Caco-2 (cell line): ENCODE measurements around the gene STK32C. TPM values are rescaled to one million over a fixed set of nuclear protein-coding genes. Genes with fewer than 3 reads are reported as not detected.

ENCODE experiments used
- BruUV-seq: library from RNA; stranded (reverse); fragments of 400-500 nt; replicated peaks from 2 replicates; lab custom pipeline; 2021; lab: Mats Ljungman, UMichigan
- CTCF ChIA-PET: fragments of 300-600 bp; sonication (Branson Sonifier 250); formaldehyde crosslinking; loops from one replicate; lab custom pipeline; 2022; ENCODE audit warnings: antibody characterized with exemption; lab: Charles Lee
- POLR2A ChIA-PET: fragments of 300-600 bp; sonication (Branson Sonifier 250); formaldehyde crosslinking; loops from one replicate; lab custom pipeline; 2022; ENCODE audit warnings: antibody characterized with exemption; lab: Charles Lee
- DNase-seq, 2 experiments: peaks; one replicate each; pipeline versions ENCODE4 v3.0.0 to v3.0.0-alpha.2; 2020 to 2022
- H3K27me3 ChIP-seq: replicated peaks from 2 replicates; pipeline ENCODE4 v1.6.0; 2011; ENCODE audit warnings: low read length; ENCODE audit not compliant: control insufficient read depth, insufficient read depth
- H3K36me3 ChIP-seq: 2 replicates; pipeline ENCODE4 v1.5.1; 2011; ENCODE audit warnings: low read length; ENCODE audit not compliant: control insufficient read depth, insufficient read depth
- H3K4me1 ChIP-seq: fragments of 250-450 bp; sonication (Bioruptor Pico); 2 replicates; pipeline ENCODE4 v1.5.1; 2020; ENCODE audit warnings: mild to moderate bottlenecking
- H3K4me3 ChIP-seq: 2 replicates; pipeline ENCODE4 v1.5.1; 2011; ENCODE audit warnings: low read depth, mild to moderate bottlenecking, control low read depth, low read length
- H3K9me3 ChIP-seq: fragments of 250-450 bp; sonication (Bioruptor Pico); 2 replicates; pipeline ENCODE4 v1.5.1; 2020; ENCODE audit warnings: mild to moderate bottlenecking, moderate library complexity
- H3K27ac Mint-ChIP-seq: one replicate; pipeline ENCODE4 v1.8.0; 2022; ENCODE audit warnings: mixed read lengths; ENCODE audit not compliant: unreplicated experiment
- H3K27me3 Mint-ChIP-seq: one replicate; pipeline ENCODE4 v1.8.0; 2022; ENCODE audit warnings: mixed read lengths; ENCODE audit not compliant: insufficient read depth, unreplicated experiment
- H3K36me3 Mint-ChIP-seq: one replicate; pipeline ENCODE4 v1.8.0; 2022; ENCODE audit warnings: mild to moderate bottlenecking, mixed read lengths; ENCODE audit not compliant: insufficient read depth, unreplicated experiment
- H3K4me1 Mint-ChIP-seq: one replicate; pipeline ENCODE4 v1.8.0; 2022; ENCODE audit warnings: low read depth, mixed read lengths; ENCODE audit not compliant: unreplicated experiment
- H3K4me3 Mint-ChIP-seq: one replicate; pipeline ENCODE4 v1.8.0; 2022; ENCODE audit warnings: mild to moderate bottlenecking, moderate library complexity, mixed read lengths; ENCODE audit not compliant: unreplicated experiment
- H3K9me3 Mint-ChIP-seq: one replicate; pipeline ENCODE4 v1.8.0; 2022; ENCODE audit warnings: mixed read lengths; ENCODE audit not compliant: unreplicated experiment
- intact Hi-C: fragments of 100-400 bp; cut with micrococcal nuclease; formaldehyde crosslinking; loops from one replicate; pipeline ENCODE4 v1.10.0; 2022; ENCODE audit not compliant: unreplicated experiment
- total RNA-seq: library from RNA; stranded (reverse); gene quantifications from 2 replicates; pipeline ENCODE4 v1.2.3, GENCODE V29; 2022
- TF ChIP-seq, protein P1 (sequence below), 2 experiments: fragments of 200-600 bp in 1 of 2; IDR thresholded peaks; 1 replicate in 1 of 2; 2 replicates in 1 of 2; pipeline versions ENCODE4 v1.5.1 to v1.8.0; 2011 to 2022; ENCODE audit warnings: antibody characterized with exemption in 1 of 2, control low read depth in 1 of 2, inconsistent platforms in 1 of 2, low read depth in 1 of 2, low read length in 1 of 2, mild to moderate bottlenecking in 1 of 2, moderate library complexity in 1 of 2; ENCODE audit not compliant: insufficient read depth in 1 of 2, severe bottlenecking in 1 of 2, unreplicated experiment in 1 of 2

Gene STK32C
- total RNA-seq, 1 experiment from 2014 or later = 13.3 TPM

DNA sequence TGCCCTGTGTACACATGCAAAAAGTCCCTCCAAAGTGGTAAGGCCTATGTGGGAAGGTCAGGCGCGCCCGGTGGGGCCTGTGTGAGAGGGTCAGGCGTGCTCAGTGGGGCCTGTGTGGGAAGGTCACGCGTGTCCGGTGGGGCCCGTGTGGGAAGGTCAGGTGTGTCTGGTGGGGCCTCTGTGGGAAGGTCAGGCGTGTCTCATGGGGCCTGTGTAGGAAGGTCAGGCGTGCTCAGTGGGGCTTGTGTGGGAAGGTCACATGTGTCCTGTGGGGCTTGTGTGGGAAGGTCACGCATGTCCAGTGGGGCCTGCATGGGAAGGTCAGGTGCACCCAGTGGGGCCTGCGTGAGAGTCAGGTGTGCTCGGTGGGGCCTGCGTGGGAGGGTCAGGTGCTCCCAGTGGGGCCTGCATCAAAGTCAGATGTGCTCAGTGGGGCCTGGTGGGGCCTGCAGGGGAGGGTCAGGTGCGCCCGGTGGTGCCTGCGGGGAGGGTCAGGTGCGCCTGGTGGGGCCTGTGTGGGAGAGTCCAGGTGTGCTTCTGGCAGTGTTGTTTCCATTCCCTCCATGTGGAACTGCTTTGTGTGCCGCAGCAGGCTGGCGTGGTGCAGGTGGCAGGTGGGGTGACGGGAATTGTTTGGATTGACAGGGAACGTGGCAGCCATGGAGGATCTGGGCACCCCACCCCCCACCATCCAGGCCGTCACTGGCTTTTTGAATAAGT lies 39.6 kb upstream of the STK32C start:
- Mint-ChIP-seq H3K4me3 (no peak overlapping the region), H3K4me1 (peaks cover 7% of the 10 kb centered on the region), H3K27ac (no peak overlapping the region), H3K27me3 (no peaks in the 10 kb centered on the region), H3K36me3 (peaks cover 3% of the 10 kb centered on the region), H3K9me3 (no peaks in the 10 kb centered on the region)
- Histone ChIP-seq H3K4me1 (no peaks in the 10 kb centered on the region), H3K27me3 (no peaks in the 10 kb centered on the region), H3K36me3 (no peaks in the 10 kb centered on the region), H3K9me3 (no peaks in the 10 kb centered on the region), H3K4me3 (no peak overlapping the region)
- DNase-seq = no peak
- TF ChIP-seq, protein P1, sequence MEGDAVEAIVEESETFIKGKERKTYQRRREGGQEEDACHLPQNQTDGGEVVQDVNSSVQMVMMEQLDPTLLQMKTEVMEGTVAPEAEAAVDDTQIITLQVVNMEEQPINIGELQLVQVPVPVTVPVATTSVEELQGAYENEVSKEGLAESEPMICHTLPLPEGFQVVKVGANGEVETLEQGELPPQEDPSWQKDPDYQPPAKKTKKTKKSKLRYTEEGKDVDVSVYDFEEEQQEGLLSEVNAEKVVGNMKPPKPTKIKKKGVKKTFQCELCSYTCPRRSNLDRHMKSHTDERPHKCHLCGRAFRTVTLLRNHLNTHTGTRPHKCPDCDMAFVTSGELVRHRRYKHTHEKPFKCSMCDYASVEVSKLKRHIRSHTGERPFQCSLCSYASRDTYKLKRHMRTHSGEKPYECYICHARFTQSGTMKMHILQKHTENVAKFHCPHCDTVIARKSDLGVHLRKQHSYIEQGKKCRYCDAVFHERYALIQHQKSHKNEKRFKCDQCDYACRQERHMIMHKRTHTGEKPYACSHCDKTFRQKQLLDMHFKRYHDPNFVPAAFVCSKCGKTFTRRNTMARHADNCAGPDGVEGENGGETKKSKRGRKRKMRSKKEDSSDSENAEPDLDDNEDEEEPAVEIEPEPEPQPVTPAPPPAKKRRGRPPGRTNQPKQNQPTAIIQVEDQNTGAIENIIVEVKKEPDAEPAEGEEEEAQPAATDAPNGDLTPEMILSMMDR (IDR thresholded peaks at IDR 0.05; ENCODE audit: insufficient read depth in 1 of 2, low read depth in 1 of 2, low read length in 1 of 2, severe bottlenecking in 1 of 2, unreplicated experiment in 1 of 2) = no peak
- CTCF ChIA-PET = no interaction called here
- intact Hi-C loops = no loop called here
- POLR2A ChIA-PET = no interaction called here
- no TSS peak for BruUV-seq

DNA sequence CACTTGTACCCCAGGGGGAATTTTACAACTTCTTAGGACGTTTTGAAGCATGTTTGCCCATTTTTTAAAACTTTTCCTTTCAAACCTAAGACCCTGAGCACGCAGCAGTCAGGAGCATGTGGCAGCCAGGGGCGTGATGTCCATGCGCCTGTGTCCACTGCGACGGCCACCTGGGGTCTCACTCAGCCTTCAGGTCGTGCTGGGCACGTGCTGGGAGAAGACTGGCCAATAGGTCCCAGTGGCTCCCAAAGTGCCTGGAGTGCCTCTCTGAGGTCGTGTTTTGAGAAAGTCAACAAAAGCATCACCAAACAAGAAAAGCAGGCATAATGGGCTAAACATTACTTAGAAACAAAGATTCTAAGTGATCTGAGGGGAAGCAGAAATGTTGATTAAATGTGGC lies 39.1 kb upstream of the STK32C start:
- no TSS peak for BruUV-seq
- Mint-ChIP-seq H3K4me3 (no peak overlapping the region), H3K27ac (no peak overlapping the region), H3K9me3 (no peaks in the 10 kb centered on the region), H3K4me1 (peaks cover 7% of the 10 kb centered on the region), H3K36me3 (peaks cover 6% of the 10 kb centered on the region), H3K27me3 (no peaks in the 10 kb centered on the region)
- POLR2A ChIA-PET = no interaction called here
- H3K4me3 ChIP-seq = no peak overlapping the region
- no peaks in the 10 kb centered on the region for H3K36me3 ChIP-seq
- intact Hi-C loops = no loop called here
- H3K27me3 ChIP-seq = no peaks in the 10 kb centered on the region
- CTCF ChIA-PET = no interaction called here
- DNase-seq = no peak
- TF ChIP-seq, protein P1 (IDR thresholded peaks at IDR 0.05; ENCODE audit: insufficient read depth in 1 of 2, low read depth in 1 of 2, low read length in 1 of 2, severe bottlenecking in 1 of 2, unreplicated experiment in 1 of 2) = no peak
- H3K9me3 ChIP-seq = no peaks in the 10 kb centered on the region
- H3K4me1 ChIP-seq = no peaks in the 10 kb centered on the region

DNA sequence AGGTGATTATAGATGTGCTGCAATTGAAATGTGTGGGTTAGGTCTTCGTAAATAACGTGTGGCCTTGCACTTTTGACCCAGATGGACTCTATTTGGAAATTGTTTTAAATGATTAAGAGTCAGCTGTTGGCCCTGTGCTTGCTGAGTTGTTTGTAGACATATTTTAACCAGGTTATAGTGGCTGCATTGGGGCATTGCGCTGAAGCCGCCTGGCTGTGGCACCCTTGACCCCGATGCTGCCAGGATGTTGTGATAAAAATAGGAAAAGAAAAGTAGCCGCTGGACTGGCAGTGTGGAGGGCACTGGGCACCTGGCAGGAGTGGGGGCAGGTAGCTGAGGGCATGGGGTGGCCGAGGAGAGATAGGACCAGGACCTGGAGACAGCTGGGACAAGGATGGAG lies 37.6 kb upstream of the STK32C start:
- CTCF ChIA-PET = no interaction called here
- no peak overlapping the region for H3K4me3 Mint-ChIP-seq
- no peak overlapping the region for H3K27ac Mint-ChIP-seq
- Histone ChIP-seq H3K4me3 (no peak overlapping the region), H3K4me1 (no peaks in the 10 kb centered on the region), H3K36me3 (no peaks in the 10 kb centered on the region), H3K9me3 (no peaks in the 10 kb centered on the region), H3K27me3 (no peaks in the 10 kb centered on the region)
- DNase-seq = no peak
- no TSS peak for BruUV-seq
- no peaks in the 10 kb centered on the region for H3K27me3 Mint-ChIP-seq
- H3K4me1 Mint-ChIP-seq = peaks cover 7% of the 10 kb centered on the region
- H3K9me3 Mint-ChIP-seq = no peaks in the 10 kb centered on the region
- TF ChIP-seq, protein P1 (IDR thresholded peaks at IDR 0.05; ENCODE audit: insufficient read depth in 1 of 2, low read depth in 1 of 2, low read length in 1 of 2, severe bottlenecking in 1 of 2, unreplicated experiment in 1 of 2) = no peak
- POLR2A ChIA-PET = no interaction called here
- H3K36me3 Mint-ChIP-seq = peaks cover 6% of the 10 kb centered on the region
- intact Hi-C loops = no loop called here
